Measurements from ENCODE around the gene S100A13.

Gene S100A13

DNA sequence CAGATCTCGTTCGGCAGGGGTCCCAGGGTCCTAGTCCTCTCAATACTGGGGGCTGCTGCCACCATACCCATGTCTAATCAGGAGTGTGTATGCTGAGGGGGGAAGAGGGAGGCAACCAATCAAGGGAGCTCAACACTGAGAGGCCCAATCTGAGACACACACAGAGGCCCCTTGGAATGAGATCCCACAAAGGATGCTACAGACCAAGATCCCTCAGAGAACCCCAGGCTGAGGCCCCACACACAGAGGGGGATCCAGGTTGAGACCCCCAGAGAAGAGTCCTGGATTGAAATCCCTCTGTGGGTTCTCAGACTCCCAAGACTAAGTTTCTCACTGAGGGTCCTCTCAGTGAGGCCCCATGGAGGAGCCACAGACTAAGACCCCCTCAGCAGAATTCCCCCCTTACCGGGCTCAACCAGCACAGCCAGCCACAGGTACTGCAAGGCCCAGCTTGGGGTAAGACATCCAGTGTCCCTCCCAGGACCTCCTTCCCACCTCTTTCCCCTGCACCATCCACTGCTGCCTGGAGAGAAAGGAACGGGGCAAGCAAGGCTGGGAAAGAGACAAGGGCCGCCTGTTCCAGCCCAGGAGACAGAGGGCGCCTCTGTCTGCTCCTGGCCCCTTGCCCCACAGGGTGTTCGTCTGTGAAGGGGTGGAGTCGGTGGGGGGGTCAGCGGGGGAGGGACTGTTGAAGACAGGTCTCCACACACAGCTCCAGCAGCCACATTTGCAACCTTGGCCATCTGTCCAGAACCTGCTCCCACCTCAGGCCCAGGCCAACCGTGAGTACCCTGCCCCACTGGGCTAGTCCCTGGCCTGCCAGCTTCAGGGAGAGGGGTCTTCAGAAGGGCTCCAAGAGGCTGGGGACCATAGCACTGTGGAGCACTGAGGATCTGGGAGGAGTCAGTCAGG, 666 bp upstream of the S100A13 start, which contains the start of gene S100A1:
S100A1 (plus strand) TSS at position 720 of the 912 bp plus-strand sequence. CDS start 2,088 bp downstream, outside the sequence.
- DNase-seq (ENCODE audit: low read depth): no peak

DNA sequence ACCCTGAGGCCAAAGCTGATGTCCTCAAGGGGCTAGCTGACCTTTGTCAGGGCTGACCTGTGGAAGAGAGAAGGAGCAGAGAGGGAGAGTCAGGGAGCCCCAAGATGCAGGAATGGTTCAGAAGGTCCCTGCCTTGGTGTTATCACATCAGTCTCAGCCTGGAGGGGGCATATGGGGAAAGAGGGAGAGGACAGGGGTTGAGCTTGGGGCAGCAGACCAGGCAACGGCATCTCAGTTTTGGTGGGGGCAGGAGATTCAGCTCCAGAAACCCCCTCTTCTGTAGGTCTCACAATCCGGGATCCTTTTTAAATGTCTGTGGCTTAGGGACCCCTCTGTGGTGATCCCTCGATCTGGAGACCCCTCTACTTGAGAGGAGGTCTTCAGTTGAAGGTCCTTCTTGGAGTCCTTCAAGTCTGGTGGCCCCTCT, 815 bp downstream of the S100A13 start:
- DNase-seq (ENCODE audit: low read depth): no peak

DNA sequence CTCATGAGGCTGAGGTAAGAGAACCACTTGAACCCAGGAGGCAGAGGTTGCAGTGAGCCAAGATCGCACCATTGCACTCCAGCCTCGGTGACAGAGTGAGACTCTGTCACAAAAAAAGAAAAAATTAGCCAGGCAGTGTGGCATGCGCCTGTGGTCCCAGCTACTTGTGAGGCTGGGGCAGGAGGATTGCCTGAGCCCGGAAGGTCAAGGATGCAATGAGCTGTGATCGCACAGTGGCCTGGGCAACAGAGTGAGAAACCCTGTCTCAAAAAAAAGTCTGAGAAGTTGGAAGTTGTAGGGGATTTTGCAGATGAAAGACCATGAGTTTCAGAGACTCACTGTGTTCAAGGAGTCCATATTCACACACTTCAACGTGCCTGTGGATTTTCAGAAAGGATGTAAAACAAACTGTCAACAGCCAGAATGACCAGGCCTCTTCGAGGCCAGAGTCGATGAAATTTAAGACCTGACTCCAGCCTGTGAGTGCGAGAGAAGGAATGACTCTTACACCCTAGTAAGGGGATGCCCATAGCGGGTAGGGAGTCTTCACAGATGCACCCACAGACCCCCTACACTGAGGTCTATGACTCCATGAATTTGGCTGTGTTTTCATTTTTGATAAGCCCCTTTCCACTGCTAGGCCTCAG, 2.2 kb downstream of the S100A13 start:
- no peak for DNase-seq (ENCODE audit: low read depth)

DNA sequence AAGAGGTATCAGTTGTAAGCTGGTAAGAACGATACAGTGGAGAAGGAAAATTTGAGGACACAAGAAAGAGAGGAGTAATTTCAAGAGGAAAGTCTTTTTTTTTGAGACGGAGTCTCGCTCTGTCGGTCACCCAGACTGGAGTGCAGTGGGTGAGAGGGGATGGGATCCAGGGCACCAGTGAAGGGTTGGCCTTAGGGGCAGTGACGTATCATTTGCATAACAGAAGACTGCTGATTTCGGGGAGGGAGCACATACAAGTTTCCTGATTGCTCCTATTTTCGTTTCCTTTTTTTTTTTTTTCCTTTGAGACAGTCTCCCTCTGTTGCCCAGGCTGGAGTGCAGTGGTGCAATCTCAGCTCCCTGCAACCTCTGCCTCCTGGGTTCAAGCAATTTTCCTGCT, 4.2 kb downstream of the S100A13 start:
- DNase-seq (ENCODE audit: low read depth): no peak

DNA sequence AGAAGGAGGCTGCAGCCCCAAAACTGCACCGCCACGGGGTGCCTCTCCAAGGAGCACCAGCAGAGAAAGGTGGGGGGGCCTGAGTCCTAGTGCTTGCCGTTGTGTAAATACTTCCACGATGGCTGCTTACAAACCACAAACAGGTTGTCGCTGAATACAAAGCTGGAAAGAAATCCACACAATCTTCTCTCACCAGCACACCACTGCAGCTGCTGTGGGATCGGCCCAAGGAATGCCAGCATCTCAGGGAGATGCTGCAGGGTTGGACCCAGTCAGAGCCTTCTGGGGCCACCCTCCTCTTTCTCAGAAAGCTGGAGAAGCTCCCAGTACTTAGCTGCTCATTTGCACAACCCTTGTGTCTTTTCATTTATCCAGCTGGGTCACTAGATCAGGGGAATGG, 8.1 kb downstream of the S100A13 start:
- no peak for DNase-seq (ENCODE audit: low read depth)

DNA sequence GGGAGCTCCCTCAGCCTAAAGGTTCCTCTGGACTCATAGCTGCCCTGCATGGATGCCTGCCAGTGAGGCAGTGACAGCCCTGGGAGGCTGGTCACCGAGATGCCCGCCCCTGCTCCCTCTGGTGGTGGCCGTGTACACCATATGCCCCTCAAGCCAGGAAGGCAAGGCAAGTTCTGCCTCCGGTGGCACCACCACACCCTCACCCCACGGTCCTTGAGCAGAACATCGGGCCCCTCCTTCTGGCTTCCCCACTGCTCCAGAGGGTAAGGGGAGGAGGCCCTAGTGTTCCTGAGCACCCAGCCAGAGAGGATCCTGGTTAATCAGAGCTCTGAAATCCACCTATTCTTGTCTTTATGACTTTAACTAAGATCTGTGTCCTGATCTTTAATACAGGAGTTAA, 9.6 kb downstream of the S100A13 start:
- DNase-seq (ENCODE audit: low read depth): peak; percentile 36

GRCh38 chr1:153616917-153617311, 10.4 kb downstream of the S100A13 start:
- no peak for DNase-seq (ENCODE audit: low read depth)

DNA sequence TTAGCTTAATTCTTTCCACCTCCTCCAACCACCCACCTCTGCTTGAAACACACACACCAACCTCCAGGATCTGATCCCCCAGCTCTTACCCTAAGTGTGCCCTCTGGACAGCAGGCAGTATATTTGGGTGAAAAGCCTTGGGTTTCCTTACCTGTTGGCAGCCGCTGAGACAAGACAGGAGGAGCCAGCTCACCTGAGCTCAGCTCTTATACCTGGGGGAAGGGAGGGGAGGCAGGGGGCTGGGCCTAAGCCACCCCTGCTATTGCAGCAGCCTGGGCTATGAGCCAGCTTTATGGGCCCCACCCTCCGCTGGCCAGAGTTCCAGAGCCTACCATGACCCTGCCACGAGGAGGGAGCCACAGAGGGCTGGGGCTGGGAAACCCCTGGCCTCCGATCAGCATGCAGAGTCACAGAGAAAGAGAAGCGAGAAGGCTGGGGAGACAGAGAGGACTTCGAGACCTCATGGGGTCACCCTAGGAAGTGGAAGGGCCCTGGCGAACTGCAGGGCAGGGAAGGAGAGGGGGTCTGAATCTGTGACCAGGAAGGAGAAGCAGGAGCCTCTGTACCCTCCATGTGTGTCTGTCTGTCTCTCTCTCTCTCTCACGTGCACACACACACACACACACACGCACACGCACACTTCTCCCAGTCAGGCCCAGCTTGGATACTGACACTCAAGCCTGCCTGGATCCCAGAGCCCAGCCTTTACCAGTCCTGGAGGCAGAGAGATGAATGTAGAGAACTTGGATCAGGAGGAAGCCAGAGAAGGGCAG, 11.0 kb downstream of the S100A13 start, which contains the start of gene S100A14:
S100A14 (minus strand) TSS at position 182 of the 773 bp plus-strand sequence. CDS start 467 bp downstream, outside the sequence.
- no peak for DNase-seq (ENCODE audit: low read depth)

DNA sequence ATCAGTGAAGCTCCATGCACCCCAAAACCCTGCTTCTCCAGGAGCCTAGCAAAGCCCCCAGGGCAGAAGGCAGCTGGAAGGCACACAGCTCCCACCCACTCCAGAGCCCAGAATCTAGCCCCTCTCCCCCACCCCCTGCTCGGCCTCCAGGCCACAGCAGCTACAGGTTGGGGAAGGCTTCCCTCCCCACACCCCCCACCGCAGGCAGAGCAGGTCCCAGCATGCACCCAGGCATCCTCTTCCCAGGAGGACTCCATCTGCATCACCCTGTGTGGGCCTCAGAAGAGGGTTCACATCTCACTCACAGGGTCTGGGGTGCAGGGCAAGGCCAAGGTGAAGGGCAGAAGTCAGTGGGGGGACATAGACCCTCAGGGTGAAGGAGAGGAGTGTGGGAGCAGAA, 11.9 kb downstream of the S100A13 start:
- no peak for DNase-seq (ENCODE audit: low read depth)

DNA sequence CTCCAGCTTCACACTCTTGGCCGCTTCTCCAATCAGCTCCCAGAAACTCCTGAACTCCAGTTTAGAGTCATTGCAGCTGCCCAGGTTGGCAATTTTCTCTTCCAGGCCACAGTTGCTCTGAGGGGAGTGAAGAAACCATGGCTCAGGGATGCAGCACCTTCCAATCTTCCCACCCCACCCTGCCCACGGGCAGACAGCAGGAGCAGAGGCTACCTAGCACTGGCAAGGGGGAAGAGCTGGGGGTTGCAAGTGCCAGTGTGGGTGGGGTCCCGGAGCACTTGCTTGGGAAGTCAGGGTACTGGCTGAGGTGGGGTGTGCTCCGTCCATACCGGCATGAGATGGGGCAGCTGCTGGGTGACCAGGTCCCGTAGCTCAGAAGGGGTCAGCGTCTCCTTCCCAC, 12.4 kb downstream of the S100A13 start:
- DNase-seq (ENCODE audit: low read depth): no peak

- DNase-seq (ENCODE audit: low read depth): no peak
These were observed 13.0 kb downstream of the S100A13 start for GRCh38 chr1:153614189-153614900.

GRCh38 chr1:153613406-153613805, 13.9 kb downstream of the S100A13 start:
- no peak for DNase-seq (ENCODE audit: low read depth)

DNA sequence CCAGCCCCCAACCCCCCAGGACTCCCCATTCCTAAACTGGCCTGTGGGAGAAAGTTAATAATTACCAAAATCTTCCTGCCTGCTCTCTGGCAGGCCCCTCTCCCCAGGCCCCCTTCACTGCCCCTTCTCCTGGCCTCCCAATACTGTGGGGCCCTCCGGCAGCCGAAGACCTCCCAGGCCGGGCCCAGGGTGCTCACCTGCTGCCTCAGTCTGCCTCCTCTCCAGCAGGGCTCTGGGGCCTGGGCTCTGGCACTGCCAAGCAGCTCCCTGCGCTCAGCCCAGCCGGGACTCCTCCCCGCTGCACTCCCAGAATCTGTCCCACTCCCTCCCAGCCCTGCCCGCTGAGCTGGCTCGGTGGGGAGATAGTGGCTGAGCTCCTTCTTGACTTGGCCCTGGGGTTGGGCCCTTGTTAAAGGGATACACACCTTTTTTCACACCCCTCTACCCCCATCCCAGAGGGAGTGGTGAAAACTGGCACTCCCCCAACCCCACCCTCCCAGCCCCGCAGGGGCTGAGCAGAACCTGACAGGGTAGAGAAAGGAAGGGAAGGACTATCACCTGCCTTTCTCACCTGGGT, 14.5 kb downstream of the S100A13 start, which contains the start of gene S100A16:
S100A16 (minus strand) TSS at position 383 of the 577 bp plus-strand sequence. CDS start 4,986 bp downstream, outside the sequence.
- no peak for DNase-seq (ENCODE audit: low read depth)

DNA sequence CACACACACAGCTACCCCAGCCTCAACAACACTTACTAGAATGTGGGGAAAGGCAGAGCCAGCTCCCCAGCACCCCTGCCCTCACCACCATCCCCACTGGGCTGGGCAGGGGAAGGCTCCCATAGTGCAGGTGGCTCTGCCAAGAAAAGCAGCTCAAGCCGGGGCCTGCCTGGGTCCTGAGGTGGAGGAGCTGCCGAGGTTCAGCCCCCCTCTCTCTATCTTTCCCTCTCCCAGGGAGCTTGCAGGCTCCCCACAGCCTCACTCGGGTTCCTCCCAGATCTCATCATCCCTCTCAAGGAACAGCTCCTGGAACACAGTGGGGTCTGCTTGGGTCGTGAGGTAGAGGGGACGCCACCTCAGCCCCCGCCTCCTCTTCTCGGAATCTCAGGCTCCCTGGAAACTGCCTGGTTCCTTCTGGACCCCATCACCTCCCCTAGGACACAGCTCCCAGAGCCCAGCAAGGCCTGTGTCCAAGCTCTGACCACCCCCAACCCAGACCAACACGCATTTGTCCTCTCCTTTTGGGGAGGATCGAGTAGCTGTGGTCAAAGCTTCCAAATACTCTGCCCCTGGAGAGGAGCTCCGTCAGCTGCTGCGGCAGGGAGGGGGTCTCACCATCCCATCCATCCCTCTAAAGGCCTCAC, 15.1 kb downstream of the S100A13 start:
- no peak for DNase-seq (ENCODE audit: low read depth)

DNA sequence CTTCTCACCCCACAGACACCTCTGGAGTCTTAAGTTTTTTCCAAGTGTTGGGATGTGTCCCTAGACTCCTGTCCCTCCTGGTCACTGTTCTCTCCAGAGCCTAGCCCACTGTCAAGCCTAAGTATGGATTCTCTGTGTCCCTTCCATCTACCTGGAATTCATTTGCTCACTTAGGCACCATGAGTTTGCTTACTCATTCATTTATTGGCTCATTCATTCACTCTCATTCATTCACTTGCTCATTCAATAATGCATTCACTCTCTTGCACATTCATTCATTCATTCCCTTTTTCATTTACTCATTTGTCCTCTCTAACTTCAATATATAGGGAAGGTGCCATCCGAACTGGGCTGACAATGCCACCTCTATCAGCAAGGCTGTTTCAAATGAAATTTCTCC, 15.9 kb downstream of the S100A13 start:
- DNase-seq (ENCODE audit: low read depth): no peak

GRCh38 chr1:153610811-153611301, 16.4 kb downstream of the S100A13 start:
- DNase-seq (ENCODE audit: low read depth): no peak

GRCh38 chr1:153610334-153610733, 17.0 kb downstream of the S100A13 start:
- no peak for DNase-seq (ENCODE audit: low read depth)

DNA sequence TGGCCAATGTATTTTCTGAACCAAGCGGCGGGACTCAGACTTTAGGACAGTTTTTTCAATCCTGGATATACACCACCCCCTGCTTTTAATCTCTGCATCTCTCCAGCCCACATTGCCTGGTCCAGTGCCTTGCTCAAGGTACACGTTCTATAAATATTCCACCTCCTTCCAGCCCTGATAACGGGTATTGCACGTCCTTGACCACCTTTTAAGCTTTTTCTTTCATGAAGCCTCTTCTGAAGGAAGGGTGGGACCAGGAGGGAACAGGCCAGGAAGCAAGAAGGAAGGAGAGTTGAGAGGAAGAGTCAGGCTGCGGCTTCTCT, 17.8 kb downstream of the S100A13 start:
- no peak for DNase-seq (ENCODE audit: low read depth)

GRCh38 chr1:153608742-153609584, 18.3 kb downstream of the S100A13 start:
- no peak for DNase-seq (ENCODE audit: low read depth)
